ENCODE measurements around the gene UST.

DNA sequence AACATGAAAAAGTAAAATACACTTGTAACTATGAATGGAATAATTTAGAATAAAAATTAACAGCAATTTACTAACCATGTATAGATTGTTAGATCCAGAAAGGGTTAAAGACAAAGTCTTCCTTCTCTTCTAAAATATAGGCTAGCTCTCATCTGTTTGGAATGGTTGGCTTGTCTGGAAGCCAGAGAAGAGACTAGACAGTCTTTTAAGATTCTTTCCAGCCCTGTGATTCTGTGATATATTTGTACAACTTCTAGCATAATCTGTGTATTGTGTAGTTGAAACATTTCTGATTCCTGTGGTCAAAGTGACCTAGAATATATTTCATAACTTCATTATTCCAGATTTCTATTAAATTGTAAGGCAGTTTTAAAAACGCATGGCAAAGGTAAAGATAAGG is 196.6 kb downstream of the UST start:
- TF ChIP-seq, protein P1, sequence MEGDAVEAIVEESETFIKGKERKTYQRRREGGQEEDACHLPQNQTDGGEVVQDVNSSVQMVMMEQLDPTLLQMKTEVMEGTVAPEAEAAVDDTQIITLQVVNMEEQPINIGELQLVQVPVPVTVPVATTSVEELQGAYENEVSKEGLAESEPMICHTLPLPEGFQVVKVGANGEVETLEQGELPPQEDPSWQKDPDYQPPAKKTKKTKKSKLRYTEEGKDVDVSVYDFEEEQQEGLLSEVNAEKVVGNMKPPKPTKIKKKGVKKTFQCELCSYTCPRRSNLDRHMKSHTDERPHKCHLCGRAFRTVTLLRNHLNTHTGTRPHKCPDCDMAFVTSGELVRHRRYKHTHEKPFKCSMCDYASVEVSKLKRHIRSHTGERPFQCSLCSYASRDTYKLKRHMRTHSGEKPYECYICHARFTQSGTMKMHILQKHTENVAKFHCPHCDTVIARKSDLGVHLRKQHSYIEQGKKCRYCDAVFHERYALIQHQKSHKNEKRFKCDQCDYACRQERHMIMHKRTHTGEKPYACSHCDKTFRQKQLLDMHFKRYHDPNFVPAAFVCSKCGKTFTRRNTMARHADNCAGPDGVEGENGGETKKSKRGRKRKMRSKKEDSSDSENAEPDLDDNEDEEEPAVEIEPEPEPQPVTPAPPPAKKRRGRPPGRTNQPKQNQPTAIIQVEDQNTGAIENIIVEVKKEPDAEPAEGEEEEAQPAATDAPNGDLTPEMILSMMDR (conservative IDR thresholded peaks at IDR 0.05): no peak
- no peak for TF ChIP-seq ZFX (IDR thresholded peaks at IDR 0.05)

Data from C4-2B (cell line).